ENCODE data around the gene BMP6. TPM values are rescaled to one million over a fixed set of nuclear protein-coding genes. Genes with fewer than 3 reads are reported as not detected.

The BMP6 gene
- total and polyA plus RNA-seq, 12 donors, result 0.59 to 4.1 (median 2.6) TPM

DNA sequence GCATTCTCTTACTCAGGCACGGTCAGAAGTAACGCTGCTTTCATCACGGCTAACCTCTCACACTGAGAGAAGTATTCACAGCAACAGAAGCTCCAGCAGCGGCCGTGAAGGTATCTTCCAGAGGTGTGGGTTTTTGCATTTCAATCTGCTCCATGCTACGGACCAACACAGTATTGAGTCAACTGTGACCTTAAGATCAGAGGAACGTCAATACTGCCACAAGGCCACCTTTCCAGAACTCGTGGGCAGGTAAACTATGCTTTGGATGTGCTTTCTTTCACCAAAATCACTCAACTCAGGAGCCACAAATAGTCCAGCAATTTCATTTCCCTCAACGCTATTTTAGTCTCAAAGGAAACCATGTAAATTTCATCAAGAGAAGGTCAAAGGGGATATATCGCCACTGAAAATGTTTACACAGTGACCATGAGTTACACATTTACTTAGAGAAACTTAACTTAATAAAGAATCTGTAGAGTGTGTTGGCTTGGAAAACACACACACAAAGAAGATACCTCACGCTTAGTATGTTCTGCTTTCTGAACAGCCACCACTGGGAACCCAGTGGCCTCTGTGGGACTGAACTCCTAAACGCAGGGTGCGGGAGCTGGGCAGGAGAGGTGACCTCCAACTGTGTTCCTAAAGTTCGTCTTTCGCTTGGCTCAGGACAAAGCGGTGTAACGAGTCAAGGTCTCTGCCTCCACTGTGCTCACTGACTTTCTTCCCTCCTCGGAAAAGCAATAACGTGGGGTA lies 156.8 kb downstream of the BMP6 start:
- Histone ChIP-seq H3K27ac (no peak overlapping the region), H3K4me3 (no peak overlapping the region), H3K27me3 (no peaks in the 10 kb centered on the region), H3K36me3 (peaks cover 2 to 92% (median 69%) of the 10 kb centered on the region in 9 donors), H3K4me1 (no peaks in the 10 kb centered on the region), H3K9me3 (no peaks in the 10 kb centered on the region)
- no peak for DNase-seq
- WGBS, 2 donors, result 92 to 95% methylated on average over 19 of the region's 19 CpGs
- intact Hi-C loops (cut with DNase I), result no loop called here
- ATAC-seq, result no peak
- TF ChIP-seq, protein P1, sequence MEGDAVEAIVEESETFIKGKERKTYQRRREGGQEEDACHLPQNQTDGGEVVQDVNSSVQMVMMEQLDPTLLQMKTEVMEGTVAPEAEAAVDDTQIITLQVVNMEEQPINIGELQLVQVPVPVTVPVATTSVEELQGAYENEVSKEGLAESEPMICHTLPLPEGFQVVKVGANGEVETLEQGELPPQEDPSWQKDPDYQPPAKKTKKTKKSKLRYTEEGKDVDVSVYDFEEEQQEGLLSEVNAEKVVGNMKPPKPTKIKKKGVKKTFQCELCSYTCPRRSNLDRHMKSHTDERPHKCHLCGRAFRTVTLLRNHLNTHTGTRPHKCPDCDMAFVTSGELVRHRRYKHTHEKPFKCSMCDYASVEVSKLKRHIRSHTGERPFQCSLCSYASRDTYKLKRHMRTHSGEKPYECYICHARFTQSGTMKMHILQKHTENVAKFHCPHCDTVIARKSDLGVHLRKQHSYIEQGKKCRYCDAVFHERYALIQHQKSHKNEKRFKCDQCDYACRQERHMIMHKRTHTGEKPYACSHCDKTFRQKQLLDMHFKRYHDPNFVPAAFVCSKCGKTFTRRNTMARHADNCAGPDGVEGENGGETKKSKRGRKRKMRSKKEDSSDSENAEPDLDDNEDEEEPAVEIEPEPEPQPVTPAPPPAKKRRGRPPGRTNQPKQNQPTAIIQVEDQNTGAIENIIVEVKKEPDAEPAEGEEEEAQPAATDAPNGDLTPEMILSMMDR (IDR thresholded peaks at IDR 0.05), result no peak

DNA sequence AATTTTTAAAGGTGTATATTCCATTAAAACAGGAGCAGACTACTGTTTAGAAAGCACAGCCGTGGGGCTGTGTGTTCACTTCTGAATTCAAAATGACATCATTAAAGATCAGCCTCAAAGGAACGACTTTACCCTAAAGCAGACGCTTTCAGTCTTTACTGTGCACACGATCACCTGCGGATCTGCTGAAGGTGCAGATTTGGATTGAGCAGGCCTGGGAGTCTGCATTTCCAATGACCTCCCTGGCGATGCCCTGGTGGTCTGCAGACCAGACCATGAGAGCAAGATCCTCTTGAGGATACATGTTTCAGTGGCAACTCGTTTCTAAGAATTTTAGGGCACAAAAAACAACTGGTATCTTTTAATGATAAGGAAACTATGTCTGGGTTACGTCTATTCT lies 157.5 kb downstream of the BMP6 start:
- 81 to 86% methylated on average over 8 of the region's 8 CpGs for WGBS, 2 donors
- H3K27me3 ChIP-seq, result no peaks in the 10 kb centered on the region
- intact Hi-C loops (cut with DNase I), result no loop called here
- no peak overlapping the region for H3K27ac ChIP-seq
- H3K4me1 ChIP-seq, result no peaks in the 10 kb centered on the region
- DNase-seq, result no peak
- no peak overlapping the region for H3K4me3 ChIP-seq
- TF ChIP-seq, protein P1 (IDR thresholded peaks at IDR 0.05), result no peak
- ATAC-seq, result no peak
- peaks cover 2 to 99% (median 75%) of the 10 kb centered on the region in 9 donors for H3K36me3 ChIP-seq
- no peaks in the 10 kb centered on the region for H3K9me3 ChIP-seq

DNA sequence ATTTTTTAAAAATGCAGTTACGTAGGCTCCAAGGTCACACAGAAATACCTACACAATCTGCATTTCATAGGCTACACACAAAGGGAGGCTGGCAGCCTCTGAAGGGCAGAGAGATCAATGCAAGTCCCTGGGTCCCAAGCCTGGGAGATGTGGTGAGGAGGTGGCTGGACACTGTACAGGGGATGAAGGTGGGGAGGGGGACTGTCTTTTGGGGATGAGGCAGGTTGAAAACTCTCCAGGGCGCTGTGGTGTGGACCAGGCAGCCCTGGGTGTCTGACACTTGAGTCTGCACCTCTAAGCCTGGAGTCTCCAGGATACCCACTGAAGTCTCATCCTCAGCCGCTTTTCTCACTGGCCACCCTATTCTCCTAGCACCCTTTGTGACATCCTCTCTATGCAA lies 160.2 kb downstream of the BMP6 start:
- intact Hi-C loops (cut with DNase I), result no loop called here
- H3K9me3 ChIP-seq, result no peaks in the 10 kb centered on the region
- ATAC-seq (no peak), DNase-seq (no peak)
- H3K27me3 ChIP-seq, result no peaks in the 10 kb centered on the region
- 94 to 100% methylated on average over 3 of the region's 3 CpGs for WGBS, 2 donors
- H3K27ac ChIP-seq, result no peak overlapping the region
- TF ChIP-seq, protein P1 (IDR thresholded peaks at IDR 0.05), result no peak
- no peak overlapping the region for H3K4me3 ChIP-seq
- H3K36me3 ChIP-seq, result peaks cover 2 to 100% (median 86%) of the 10 kb centered on the region in 9 donors
- peaks cover 0 to 7% (median 0%) of the 10 kb centered on the region in 9 donors for H3K4me1 ChIP-seq

DNA sequence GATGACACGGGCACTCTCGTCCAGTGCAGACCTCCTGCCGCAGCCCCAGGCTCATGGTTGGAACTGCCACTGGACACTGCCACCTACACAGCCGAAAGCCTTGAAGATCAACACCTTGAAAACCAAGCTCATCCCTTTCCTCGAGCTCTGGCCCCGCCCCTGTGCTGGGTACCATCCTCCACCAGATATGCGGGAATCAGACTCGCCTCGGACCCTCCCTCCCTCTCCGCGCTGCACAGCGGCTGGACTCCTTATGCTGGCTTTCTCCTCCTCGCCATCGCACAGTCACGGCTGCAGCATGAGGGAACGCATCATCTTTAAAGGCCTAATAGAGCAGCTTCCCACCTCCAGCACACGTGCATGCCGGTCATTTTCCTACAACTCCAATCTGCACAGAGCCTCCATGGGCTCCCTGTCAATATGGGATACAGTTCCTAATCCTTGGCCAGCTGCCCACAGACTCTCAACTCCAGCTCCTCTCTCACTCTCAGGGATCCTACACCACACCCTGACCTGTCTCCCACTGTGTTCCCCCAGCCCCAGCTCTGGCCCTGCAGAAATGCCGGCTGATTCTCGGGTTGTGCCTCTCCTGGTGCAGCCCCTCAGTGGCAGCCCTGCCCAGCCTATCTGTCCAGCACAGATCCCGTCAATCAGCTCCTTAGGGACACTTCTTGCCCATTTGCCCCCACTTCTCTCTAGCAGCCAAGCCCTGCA lies 161.5 kb downstream of the BMP6 start:
- Histone ChIP-seq H3K27me3 (no peaks in the 10 kb centered on the region), H3K4me1 (peaks cover 0 to 14% (median 0%) of the 10 kb centered on the region in 9 donors), H3K4me3 (no peak overlapping the region), H3K27ac (no peak overlapping the region), H3K36me3 (peaks cover 2 to 100% (median 78%) of the 10 kb centered on the region in 9 donors), H3K9me3 (no peaks in the 10 kb centered on the region)
- peak in 2 of 8 donors; percentile 27 to 51 for ATAC-seq
- no peak for DNase-seq
- 96 to 97% methylated on average over 21 of the region's 21 CpGs for WGBS, 2 donors
- TF ChIP-seq, protein P1 (IDR thresholded peaks at IDR 0.05), result no peak
- intact Hi-C loops (cut with DNase I), result no loop called here

Data from heart right ventricle (tissue), 16 donors.